GM19025 (cell line): Measurements from ENCODE around the gene RPTOR.
A peak's percentile ranks its signal among the peaks of the same experiment; 100 is the strongest.

Source experiments
- ATAC-seq: cut with Tn5 transposase; IDR thresholded peaks from one replicate; pipeline ENCODE4 v1.9.1; 2021; ENCODE audit warnings: mild to moderate bottlenecking, low read depth, moderate library complexity; ENCODE audit not compliant: unreplicated experiment

RPTOR gene

DNA sequence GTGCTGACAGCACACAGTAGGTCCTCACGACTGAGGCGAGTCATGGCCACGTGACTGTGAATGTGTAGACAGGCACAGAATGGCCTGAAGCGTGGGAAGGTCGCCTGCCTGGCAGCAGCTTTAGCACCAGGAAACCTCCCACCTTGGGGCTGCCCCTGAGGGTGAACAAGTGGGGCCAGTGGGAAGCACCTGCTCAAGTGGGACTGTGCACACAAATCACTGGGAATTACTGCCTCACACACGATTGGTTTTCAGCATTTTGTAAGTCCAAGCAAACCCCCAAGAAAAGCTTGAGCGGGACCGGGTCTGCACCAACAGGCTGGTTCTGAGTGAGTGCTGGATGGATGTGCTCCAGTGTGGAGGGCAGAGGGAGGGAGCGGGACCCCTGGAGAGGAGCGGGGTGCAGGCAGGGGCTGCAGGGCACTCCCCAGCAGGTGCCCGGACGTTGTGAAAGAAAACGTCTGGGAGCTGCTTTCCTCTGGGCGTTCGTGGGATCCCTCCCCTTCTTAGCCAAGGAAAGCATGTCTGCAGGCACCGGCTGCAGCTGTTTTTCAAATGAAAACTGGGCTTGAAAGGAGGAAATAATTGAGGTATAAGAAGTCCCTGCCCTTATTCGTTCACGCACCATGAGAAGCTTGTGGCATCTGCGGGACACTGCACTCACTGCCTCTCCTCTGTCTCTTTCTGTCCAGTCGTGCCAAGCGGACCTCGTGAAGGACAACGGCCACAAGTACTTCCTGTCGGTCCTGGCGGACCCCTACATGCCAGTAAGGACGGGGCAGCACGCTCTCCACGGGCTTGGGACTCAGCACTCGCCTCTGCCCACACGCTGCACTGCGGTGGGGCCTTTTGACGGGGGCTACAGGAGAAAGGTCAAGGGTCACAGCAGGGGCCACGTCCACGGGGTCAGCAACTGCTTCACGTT, 335.3 kb downstream of the RPTOR start:
- ATAC-seq, result no peak

DNA sequence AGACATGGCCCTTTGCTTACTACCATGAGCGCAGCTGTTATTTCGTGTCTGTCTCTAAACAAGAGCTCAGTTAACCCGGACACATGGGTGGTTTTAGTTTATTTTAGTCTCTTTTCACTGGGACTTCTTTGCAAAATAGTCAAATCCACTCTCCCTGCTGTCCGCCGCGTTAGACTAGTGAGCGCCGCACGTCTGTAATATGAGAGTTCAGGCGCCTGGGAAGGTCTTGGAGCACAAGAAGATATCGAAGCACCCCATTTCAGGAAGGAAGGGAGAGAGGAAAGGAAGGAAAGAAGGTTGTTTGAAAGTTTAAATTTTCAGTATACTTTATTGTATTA, 336.0 kb downstream of the RPTOR start:
- ATAC-seq, result no peak

DNA sequence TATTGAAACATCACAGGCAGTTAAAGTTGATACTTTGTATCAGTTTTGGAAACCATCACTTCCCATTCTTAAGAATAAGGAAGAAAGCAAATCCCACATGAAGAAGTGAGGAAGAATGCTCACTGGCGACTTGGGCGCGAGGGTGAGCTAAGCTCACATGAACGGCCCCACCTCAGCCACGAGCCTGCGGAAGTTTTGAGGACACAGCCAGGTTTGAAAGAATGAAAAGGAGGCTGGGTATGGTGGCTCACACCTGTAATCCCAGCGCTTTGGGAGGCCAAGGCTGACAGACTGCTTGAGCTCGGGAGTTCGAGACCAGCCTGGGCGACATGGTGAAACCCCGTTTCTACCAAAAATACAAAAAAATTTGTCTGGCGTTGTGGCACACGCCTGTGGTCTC, 336.7 kb downstream of the RPTOR start:
- no peak for ATAC-seq

DNA sequence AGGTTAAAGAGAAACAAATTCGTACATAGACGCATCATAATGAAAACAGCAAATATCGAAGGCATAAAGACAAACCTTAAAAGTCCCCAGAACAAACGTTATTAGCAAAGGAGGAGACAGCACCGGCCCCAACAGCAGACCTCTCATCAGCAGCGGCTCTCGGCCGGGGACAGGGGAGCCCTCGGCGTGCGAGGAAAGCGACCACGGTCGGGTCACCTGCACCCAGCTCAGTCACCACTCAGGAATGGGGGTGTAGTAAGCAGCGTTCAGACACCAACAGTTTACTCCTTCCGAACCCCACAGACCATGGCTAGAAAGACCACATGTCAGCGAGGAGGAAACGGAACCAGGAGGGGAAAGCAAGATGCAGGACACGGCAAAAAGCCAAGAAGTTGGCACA, 337.7 kb downstream of the RPTOR start:
- no peak for ATAC-seq

DNA sequence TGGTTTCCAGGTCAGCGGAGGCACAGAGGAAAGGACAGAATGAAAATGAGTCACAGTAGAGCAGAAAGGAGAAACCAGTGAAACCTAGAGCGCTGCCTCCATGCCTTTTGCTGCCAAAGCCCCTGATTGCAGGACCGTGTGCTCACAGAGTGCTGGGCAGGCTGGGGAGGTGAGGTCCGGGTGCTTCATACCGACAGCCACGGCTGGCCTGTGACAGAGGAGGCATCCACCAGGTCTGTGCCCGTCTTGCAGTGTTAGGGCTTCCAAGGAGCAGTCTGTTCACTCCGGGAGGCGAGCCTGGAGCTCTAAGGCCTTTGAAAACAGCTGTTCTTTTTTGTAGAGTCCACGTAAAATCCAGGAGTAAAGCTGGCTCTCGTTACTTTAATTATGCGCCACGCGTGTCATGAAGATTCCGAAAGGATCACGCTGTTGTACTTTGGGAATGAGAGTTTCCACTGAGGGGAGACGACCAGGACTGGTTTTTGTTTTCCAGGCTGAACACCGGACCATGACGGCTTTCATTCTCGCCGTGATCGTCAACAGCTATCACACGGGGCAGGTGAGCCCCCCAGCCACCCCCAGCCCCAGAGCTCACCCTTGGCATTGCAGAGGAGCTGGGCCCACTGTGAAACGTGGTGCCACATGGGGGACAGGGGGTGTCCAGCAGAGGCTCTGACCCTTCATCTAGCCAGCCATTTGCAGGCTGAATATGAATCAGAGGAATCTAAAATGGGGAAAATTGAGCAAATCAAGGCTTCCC, 338.5 kb downstream of the RPTOR start:
- no peak for ATAC-seq

DNA sequence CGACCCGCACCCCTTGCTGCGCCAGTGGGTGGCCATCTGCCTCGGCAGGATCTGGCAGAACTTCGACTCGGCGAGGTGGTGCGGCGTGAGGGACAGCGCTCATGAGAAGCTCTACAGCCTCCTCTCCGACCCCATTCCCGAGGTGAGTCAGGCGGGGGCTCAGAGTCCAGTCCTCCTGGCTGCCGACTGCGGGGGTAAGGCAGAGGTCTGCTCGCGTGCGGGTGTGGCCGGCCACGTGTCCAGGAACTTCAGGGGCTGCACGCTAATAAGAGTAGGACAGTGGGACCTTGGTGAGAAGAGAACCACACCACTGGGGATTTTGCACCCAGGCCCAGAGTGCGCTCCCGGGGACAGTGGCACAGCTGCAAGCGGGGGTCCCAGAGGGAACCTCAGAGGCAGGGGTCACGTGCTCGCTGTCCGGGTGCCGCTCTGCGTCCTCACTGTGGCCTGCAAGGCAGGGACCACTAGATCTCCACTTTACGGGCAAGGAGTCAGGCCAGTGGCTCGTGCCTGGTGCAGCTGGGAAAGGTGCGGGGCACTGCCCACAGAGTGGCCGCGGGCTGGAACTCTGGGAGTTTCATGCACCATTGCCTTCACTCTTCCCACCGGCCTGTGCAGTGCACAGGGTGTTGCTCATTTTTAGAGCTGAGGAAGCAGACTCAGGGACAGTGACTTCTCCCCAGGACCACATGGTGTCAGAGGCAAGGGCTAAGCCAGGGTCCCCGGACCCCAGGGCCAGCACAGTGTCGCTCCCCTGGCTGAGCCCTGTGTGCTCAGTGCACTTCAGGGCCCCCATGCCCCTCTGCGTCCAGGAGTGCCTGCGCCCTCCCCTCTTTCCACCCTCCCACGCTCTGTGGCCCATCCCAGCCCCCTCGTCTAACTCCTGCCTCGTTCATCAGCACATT, 339.4 kb downstream of the RPTOR start:
- ATAC-seq, result no peak

DNA sequence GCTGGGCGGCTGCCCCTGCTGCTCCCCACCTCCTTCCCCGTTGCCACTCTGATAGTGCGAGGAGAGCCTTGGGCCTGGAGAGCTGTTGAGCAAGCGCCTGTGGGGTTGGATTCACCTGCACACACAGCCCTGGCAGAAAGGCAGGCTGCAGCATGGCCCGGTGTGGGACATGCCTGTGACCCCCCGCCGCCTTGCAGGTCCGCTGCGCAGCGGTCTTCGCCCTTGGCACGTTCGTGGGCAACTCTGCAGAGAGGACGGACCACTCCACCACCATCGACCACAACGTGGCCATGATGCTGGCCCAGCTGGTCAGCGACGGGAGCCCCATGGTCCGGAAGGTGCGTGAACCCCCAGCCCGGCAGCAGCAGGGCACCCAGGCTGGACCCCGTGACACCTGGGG, 340.2 kb downstream of the RPTOR start:
- no peak for ATAC-seq

DNA sequence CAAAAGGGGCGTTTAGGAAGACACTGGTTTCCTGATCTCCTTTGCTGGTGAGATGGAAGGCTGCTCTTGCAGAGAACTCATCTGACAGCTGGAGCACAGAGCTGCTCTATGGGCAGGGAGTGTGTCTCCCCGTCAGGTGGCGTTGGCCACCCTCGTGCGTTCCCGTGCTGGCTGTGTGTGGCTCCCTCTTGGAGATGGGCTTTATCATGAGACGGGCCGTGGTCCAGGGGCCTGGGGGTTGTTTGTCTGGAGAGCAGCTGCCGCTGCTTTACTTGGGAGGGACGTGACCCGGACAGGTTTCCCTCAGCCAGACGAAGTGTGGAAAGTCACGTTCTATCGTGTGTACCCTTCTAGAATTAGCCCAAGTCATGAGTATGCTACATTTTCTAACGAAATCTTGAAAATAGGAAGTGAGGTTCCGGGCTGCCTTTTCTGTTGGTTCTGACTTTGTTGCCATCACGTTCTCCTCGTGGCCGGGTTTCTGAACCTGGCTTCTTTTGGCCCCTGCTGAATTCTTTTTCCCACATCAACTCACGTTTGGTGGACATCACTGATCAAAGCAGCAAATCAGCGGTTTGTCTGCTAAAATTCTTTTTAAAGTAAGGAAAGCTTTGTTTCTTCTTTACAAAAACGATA, 341.4 kb downstream of the RPTOR start:
- no peak for ATAC-seq

DNA sequence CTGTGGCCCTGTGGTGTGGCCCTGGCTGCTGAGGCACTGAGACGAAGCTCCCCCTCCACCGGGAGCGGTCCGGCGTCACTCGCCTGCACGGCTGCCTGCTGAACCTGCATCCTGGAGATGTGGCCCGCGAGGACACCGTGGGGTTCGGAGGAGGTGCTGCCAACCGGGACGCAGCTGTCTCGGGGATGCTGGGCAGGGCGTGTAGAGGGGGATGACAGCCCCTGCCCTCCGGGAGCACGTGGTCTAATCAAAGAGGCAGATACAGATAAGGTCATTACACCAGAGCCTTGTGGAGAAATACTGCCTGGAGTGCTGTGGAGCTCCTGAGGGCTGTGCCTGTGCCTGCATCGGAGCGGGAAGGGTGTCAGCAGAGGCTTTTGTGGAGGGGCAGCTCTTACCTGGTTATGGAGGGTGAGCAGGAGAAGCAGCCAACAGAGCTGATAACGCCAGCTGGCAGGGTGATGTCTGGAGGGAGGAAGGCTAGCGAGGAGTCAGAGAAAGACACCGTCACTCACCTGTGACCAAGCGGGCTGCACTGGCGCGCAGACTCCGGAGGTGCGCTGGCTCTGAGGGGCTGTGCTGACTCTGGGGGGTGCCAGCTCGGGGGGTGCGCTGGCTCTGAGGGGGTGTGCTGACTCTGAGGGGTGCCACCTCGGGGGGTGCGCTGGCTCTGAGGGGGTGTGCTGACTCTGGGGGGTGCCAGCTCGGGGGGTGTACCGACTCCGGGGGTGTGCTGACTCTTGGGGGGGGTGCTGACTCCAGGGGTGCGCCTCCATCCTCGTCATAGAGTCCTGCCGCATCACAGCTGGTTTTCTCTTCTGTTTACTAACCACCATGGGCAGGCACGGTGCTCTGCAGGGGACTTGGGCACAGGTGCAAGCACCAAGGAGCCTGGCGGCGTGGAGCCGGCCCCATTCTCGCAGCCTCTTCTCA, 342.3 kb downstream of the RPTOR start:
- no peak for ATAC-seq

DNA sequence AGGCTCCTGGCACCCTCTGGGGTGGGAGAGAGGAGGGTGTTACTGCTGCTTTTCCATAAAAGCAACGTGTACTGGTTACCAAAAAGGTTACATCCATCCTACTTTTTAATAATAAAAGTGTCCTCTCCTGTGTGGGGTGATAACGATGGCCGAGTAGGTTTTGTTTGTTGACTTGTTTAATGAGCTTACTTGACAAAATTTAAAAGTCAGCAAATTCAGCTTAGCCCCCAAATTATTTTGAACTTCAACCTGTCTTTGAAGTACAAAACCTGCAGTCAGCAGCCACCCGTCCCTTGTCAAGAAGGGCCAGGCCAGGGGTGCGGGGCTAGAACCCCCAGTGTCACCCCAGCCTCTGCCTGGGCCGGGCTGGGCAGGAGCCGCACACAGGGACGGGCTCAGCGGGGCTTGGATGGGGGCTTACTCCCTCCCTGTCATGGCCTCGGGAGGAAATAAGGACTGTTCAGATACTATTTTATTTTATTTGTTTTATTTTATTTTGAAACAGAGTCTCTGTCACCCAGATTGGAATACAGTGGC, 343.1 kb downstream of the RPTOR start:
- ATAC-seq, result no peak

DNA sequence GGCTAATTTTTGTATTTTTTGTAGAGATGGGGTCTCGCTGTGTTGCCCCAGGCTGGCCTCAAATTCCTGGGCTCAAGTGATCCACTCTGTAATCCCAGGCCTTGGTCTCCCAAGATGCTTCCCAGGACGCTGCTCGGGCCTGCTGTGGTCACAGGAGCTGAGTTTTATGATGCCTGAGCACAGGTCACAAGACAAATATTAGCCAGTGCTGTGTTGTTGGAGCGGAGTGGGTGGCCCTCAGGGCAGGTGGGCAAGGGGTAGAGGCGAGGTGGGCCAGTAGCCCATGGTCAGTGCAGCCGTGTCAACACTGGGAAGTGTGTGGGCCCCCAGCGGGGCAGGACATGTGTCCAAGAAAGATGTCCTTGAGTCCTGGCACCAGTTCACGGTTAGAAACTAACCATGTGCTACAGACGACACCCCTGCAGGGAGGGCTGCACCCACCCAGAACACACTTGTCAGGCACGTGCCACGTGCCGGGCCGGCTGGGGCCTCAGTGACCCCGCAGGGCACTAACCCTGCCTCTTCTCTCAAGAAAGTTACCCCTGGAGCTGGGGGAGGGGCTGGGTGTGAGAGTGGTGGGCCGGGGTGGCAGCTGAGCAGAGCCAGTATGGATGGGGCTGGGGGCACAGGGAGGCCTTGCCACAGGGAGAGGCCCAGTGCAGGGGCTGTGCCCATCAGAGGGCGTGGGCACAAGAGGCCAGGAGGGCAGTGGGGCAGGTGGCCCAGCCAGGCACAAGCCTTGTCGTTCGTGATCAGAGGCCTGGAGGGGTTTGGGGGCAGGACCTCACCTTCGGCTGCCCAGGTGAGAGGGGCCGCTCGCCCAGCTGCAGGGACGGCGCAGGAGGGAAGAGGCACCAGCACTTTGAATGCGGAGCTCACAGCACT, 343.9 kb downstream of the RPTOR start:
- ATAC-seq, result no peak

DNA sequence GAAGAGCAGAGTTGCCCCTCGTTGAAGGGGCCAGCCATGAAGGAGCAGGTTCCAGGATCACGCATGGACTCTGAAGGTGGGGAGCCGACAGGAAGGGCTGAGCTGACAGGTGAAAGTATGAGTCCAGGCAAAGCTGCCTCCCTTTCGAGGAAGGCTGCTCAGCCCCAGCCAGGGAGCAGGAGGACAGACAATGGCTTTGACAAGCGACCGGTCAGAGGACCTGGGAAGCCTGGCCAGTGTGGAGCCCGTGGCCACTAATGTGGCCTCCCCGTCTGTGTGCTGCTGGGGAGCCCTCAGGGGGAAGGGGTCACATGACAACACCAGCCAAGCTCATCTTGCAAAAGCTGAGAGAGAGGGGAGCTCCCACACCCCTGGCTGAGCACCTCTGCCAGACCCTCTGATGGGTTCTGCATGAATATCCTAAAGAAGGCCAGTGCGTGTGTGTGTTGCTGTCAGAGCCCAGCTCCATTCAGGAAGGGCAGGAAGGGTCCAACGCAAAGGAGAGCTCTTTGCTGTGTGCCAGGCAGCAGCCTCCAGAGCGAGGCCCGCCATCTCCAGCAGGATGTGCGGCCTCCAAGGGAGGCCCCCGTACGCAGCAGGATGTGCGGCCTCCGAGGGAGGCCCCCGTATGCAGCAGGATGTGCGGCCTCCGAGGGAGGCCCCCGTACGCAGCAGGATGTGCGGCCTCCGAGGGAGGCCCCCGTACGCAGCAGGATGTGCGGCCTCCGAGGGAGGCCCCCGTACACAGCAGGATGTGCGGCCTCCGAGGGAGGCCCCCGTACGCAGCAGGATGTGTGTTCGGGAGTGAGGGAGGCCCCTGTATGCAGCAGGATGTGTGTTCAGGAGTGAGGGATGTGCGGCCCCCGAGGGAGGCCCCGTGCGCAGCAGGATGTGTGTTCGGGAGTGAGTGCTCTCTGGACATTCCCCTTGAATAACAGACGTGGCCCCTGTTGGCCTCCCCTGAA, 344.9 kb downstream of the RPTOR start:
- ATAC-seq, result no peak

DNA sequence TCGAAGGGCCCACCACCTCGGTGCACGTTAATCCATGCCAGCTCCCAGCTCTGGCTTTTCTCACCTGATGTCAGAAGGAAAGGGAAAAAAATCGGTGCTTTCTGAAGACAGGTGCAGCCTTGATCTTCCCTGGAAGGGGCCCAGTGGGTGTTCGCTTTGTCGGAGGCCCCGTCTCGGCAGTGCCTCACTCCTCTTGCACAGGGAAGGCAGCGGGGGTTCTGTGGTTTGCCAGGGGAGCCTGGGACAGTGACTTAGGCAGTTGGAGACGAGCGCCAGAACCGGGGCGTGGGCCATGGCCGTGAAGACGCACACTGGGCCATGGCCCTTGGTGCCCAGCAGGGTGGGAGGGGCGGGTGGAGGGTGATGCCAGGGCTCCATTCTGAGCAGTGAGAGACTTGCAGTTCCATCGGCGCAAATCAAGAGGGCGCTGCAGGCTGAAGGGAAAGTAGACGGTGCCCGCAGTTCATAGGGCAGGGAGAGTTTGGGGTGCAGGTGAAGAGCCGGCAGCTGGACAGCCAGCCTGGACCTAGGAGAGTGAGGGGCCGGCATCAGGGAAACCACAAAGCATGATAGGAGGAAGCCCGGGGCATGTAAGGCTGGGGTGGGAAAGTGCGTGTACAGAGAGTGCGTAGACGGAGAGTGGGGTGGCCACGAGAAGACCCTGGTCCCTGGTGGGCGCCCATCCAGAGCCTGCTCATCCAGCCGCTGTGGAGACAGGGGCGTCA, 345.7 kb downstream of the RPTOR start:
- ATAC-seq, result no peak

DNA sequence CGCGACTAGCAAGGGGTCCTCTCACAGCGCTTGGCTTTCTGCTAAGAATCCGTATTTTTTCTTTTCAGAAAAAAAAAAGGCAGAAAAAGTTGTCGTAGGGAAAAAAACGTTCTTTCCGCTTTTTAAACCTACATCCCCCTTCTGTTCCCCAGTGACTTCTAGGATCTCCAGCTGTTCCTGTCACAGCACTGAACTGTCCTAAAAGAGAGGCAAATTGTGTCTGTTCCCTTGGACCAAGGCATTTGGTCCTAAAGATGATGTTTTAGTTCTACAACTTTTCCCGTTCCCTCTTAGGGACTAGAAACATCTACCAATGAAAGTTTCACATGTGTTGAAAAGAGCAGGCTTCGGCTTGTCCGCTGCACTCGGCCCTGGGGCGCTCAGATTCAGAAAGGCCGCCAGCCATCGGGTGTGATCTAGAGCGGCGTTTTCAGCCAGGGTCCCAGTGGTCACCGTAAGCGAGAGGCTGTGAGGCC, 346.3 kb downstream of the RPTOR start:
- ATAC-seq, result no peak

DNA sequence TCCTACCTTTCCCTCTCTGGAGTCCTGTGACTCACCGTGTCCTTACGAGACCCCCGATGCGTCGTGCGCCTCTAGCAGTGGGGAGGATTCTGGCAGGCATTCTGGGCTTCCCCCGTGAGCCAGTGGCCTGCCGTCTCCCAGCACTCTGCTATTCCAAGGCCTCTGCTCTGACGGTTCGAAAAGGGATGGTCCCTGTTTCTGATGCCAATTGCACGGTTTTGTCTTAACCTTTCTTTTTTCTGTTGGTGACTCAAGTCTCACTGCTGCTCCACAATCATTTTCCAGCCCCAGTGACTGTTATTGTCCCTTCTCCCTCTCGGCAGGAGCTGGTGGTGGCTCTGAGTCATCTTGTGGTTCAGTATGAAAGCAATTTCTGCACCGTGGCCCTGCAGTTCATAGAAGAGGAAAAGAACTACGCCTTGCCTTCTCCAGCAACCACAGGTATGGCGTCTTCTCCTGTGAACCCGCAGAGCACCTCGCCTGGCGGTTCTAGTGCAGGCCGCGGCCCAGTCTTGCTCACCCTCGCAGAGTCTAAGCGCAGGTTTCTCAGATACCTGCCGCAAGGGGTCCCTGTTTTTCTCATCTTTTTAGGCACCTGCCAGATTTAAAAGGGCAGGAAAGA, 346.9 kb downstream of the RPTOR start:
- peak; percentile 44 for ATAC-seq
